ENCODE results near the gene RARS1.

RARS1 gene

GRCh38 chr5:168486136-168486879 lies at the start of gene RARS1:
Gene RARS1, plus strand, starts transcription at chr5:168486471. Its CDS starts 28 bp downstream, at chr5:168486499.
- peak; percentile 84 to 90 (median 88) for DNase-seq (ENCODE audit: low read depth in 3 of 3)

- no peak for DNase-seq (ENCODE audit: low read depth in 3 of 3)
These were observed 47.9 kb upstream of the RARS1 start for GRCh38 chr5:168438349-168438748.

GRCh38 chr5:168443533-168443932 lies 42.7 kb upstream of the RARS1 start:
- no peak for DNase-seq (ENCODE audit: low read depth in 3 of 3)

DNA sequence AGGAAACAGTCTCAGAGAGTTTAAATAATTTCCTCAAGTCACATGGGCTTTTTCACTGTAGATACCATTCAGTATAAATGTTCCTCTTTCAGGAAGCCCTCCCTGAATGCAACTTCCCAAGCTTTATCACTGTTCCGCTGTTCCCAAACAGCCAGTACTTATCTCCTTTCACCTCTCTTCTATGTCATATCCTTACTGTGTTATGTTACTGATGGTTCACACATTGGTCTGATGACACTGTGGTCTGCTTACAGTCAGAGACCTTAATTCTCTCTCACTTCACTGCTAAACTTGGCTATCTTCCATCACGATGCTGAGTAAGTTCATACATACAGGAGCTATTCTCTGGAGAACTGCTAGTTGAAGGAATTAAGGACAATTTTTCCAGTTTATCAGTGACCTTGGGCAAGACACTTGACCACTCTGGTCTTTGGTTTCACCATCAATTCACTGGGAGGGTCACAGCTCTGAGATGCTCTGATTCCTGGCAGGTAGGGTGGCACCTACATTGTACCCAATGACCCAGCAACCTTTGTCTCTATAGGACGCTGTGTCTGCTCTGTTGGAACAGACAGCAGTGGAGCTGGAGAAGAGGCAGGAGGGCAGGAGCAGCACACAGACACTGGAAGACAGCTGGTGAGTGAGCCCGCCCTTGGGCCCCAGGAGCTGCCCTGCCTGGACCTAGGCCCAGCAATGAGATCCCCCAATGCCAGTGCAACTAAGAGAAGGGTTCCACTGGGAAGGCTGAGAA lies 42.1 kb upstream of the RARS1 start:
- no peak for DNase-seq (ENCODE audit: low read depth in 3 of 3)

- DNase-seq (ENCODE audit: low read depth in 3 of 3), result no peak
These were observed 39.2 kb upstream of the RARS1 start for GRCh38 chr5:168446983-168447619.

DNA sequence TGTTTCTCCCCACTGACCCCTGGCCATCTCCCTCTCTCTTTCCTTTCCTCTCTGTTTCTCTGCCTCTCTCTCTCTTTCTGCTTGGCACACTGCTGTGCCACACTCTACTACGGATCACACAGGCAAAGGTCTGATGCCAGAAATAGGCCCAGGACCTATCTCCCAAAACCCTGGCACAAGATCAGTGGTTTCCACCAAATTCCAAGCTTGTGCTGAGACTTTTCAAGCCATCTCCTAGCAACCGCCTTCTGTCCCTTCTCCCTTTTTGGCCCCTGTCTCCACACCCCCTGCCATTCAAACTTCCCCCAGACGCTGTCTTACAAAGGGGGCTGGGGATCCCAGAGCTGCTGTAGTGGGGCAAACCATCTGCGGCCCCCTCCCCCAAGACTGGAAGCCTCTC lies 38.5 kb upstream of the RARS1 start:
- DNase-seq (ENCODE audit: low read depth in 3 of 3), result no peak

GRCh38 chr5:168449166-168449565 lies 37.1 kb upstream of the RARS1 start:
- DNase-seq (ENCODE audit: low read depth in 3 of 3), result no peak

DNA sequence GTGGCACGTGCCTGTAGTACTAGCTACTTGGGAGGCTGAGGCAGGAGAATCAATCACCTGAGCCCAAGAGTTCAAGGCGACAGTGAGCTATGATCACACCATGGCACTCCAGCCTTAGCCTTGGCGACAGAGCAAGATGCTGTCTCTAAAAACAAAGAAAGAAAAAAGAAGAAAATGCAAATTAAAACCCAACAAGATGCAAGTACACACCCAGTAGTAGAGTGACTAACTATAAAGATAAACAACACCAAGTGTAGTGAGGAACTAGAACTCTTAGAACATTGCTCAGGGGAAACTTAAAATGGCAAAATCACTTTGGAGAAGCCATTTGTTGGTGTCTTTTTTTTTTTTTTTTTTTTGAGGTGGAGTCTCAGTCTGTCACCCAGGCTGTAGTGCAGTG lies 34.7 kb upstream of the RARS1 start:
- no peak for DNase-seq (ENCODE audit: low read depth in 3 of 3)

GRCh38 chr5:168455201-168455600 lies 31.1 kb upstream of the RARS1 start:
- DNase-seq (ENCODE audit: low read depth in 3 of 3), result no peak

DNA sequence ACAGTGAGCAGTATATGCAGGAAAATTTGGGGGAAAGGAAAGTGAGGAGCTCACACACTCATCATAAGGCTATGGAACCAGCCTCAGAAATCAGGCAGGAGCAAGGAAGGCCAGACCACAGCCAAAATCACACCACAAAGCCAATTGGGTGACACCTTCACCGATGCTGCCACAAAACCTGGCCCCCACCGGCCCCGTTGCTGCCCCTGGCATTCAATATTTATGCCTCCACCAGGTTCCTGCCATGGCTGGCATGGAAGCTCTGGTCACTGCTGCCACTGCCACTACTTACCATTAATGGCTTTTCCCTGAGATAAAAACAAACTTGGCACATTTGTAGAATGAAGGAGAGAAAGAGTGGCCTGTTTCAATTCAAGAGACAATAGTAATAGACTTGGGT lies 28.7 kb upstream of the RARS1 start:
- DNase-seq (ENCODE audit: low read depth in 3 of 3), result no peak

DNA sequence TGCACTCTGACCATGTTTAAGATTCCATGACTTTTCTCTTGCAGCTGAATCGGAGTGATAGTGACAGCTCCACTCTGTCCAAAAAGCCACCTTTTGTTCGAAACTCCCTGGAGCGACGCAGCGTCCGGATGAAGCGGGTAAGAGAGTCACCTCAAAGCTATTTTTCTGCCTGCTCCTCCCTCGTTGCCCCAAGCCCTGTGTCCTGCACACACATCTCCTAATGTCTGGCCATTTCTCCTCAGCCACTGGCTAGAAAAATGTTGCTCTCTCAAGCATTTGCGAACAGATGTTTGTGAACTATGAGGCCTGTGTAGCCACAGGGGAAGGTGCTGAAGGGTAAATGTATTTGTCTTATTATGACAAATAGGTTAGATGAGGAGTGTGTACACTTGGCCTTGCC lies 25.7 kb upstream of the RARS1 start:
- DNase-seq (ENCODE audit: low read depth in 3 of 3), result no peak

- no peak for DNase-seq (ENCODE audit: low read depth in 3 of 3)
These were observed 23.2 kb upstream of the RARS1 start for GRCh38 chr5:168463081-168463480.

- DNase-seq (ENCODE audit: low read depth in 3 of 3), result no peak
These were observed 22.1 kb upstream of the RARS1 start for GRCh38 chr5:168464214-168464613.

GRCh38 chr5:168464641-168465040 lies 21.6 kb upstream of the RARS1 start:
- no peak for DNase-seq (ENCODE audit: low read depth in 3 of 3)

DNA sequence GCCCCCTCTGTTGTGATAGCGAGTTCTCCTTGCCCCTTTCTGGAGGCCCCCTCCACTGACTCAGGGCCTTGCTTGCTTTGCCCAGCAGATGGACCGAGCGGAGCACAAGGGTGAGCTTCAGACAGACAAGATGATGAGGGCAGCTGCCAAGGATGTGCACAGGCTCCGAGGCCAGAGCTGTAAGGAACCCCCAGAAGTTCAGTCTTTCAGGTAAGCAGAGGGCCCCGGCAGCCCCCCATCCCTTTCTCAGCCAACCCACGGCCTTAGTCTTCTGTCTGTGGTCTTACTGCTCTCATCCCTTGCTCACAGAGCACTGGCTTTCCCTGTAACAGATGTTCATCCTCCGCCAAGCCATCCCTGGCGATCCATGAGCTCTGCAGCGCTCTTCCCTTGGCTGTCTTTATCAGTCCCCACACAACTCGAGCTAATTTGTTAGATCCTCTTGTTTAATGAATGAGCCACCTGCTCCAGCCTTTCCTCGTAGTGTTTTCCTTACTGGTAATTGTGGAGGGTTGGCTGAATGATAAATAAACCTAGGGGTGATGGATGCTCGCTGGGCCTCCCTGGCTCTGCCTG lies 18.4 kb upstream of the RARS1 start:
- no peak for DNase-seq (ENCODE audit: low read depth in 3 of 3)

DNA sequence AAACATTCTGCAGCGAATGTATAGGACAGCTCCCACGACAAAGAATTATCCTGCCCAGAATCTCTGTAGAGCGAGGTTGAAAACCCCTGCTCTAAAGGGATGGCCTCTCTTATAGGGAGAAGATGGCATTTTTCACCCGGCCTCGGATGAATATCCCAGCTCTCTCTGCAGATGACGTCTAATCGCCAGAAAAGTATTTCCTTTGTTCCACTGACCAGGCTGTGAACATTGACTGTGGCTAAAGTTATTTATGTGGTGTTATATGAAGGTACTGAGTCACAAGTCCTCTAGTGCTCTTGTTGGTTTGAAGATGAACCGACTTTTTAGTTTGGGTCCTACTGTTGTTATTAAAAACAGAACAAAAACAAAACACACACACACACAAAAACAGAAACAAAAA lies 17.4 kb upstream of the RARS1 start:
- DNase-seq (ENCODE audit: low read depth in 3 of 3), result no peak

DNA sequence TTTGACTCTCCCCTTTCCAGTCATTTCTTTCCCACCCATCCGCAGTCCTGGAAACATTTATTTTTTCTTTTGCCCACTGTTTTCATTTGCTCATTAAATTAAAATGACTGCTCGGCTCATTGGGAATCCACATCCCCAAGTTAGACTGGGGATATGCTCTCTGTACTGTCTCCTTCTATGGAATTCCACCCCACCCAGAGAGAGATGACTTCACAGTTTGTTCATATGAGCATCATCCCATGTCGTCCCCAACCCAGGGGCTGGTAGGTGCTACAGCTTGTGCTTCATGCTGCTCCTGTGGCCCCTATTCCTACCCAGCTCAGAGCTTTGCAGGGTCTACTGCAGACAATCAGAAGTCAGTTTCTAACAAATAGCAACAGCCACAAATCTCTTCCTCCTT lies 16.5 kb upstream of the RARS1 start:
- no peak for DNase-seq (ENCODE audit: low read depth in 3 of 3)

GRCh38 chr5:168471785-168472184 lies 14.5 kb upstream of the RARS1 start:
- DNase-seq (ENCODE audit: low read depth in 3 of 3), result no peak

DNA sequence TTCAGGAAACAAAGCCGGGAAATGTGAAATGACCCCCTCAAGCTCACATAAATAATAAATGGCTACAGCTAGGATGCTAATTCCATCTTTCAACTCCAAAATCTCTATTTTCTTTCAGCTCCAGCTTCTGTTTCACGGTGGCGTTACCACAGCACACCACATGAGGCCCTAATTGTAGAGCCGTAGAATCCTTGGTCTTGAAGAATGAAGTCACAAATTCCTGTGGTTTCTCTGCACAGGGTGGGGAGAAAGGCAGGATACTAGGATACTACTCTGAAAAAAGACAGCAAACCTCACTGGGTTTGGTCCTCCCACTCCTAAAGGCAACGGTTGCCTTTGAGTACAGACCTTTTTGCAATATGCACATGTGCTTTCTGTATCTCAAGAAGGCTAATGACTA lies 13.9 kb upstream of the RARS1 start:
- DNase-seq (ENCODE audit: low read depth in 3 of 3), result no peak

- no peak for DNase-seq (ENCODE audit: low read depth in 3 of 3)
These were observed 12.0 kb upstream of the RARS1 start for GRCh38 chr5:168474319-168474718.

DNA sequence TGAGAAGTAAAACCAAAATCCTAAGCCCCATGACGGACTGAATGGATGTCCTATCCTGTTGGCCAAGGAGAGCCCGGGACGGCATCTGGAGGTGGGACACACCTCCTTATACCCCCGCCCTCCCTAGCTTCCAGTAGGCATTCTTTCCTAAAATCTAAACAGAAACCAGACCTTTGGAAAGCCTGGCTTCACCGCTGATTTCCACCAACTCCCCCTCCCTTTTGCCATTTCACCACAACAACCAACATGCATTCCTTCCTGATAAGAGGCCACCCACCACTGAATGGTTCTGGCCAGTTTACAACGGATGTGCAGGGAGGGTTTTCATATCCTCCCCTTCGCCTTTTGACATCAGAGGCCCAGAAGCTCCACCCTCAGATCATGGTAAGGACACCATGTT lies 9.2 kb upstream of the RARS1 start:
- DNase-seq (ENCODE audit: low read depth in 3 of 3), result no peak

- DNase-seq (ENCODE audit: low read depth in 3 of 3), result no peak
These were observed 7.1 kb upstream of the RARS1 start for GRCh38 chr5:168479166-168479565.

DNA sequence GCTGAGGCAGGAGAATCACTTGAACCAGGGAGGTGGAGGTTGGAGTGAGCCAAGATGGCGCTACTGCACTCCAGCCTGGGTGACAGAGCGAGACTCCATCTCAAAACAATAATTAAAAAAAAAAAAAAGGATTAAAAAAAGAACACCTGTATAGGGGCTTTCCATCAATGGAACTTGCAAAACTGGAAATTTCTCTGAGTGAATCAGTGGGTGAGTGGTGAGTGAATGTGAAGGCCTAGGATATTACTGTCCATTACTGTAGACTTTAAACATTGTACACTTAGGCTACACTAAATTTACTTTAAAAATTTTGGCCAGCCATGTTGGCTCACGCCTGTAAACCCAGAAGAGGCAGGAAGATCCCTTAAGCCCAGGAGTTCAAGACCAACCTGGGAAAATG lies 5.7 kb upstream of the RARS1 start:
- DNase-seq (ENCODE audit: low read depth in 3 of 3), result no peak
